Esophagus mucosa (tissue), 1 donor: ENCODE data around the gene SYNJ2BP. TPM values are rescaled to one million over a fixed set of nuclear protein-coding genes. Genes with fewer than 3 reads are reported as not detected.
"Not testable (repeated sequence)": the region's sequence is repeated elsewhere in the genome, so short reads cannot be mapped to it uniquely, and the experiment has no call there.

Experiments
- ATAC-seq: fragments of 200-7000 bp; cut with Tn5 transposase; one replicate; pipeline ENCODE4 v1.9.1; 2020
- total RNA-seq: library from RNA; stranded (reverse); gene quantifications from one replicate; pipeline ENCODE4 v1.2.4, GENCODE V29; 2023
- donor health status: DM: yes; HTN: yes; CAD: no.

The SYNJ2BP gene
- 10.2 TPM for total RNA-seq

DNA sequence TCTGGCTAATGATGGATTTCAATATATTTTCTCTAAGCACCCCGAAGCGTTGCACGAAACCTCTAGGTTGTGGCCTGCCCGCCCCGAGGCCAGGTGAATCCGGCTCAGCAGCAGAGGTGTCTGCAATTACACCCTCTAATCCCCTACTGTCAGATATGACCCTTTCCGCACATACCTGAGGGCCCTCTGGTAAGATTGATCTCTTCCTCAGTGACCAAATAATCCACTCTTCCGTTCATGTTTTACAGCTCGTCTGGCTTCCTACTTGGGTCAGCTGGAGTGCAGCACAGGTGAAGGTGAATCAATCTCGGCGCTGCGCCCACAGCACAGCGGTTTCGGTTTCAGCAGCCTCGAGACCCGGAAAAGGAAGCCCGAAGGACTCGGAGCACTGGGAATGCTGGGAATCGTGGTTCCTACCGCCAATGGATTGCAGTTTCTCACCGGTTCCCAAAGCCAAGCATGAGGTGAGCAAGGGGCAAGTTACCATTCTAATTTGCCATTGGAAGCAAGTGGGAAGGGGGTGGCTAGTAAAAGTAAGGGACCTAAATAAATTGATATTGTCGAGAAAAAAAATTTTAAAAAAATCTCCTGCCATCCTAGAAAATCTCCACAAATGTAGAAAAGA lies at the start of gene SYNJ2BP:
TSS of gene SYNJ2BP (minus strand) at position 366 of the 625 bp plus-strand sequence. CDS start at position 239, 127 bp downstream.
- peak; percentile 95 for ATAC-seq

- no peak for ATAC-seq
Observed at GRCh38 chr14:70454731-70455130, 37.8 kb upstream of the SYNJ2BP start.

DNA sequence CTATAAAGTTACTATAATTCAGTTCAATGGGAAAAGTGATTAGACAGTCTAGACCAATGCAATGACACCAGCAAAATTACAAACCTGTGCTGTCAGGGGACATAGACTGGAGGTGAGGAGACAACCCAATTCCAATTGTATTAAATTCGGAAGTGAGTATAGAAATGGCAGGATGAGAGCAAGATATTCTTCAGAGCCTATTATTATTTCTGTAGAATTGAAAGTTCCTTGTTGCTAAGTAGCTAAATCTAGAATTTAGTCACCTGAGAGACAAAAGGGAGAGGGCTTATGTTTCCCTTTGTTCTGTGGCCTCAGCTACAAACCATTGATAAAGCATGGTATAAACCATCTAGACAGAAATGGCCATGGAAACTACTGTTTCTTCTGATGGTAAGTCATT lies 35.0 kb upstream of the SYNJ2BP start, which contains the start of gene ADAM21:
TSS of gene ADAM21 (plus strand) at position 301 of the 400 bp plus-strand sequence. CDS start 5,326 bp downstream, outside the sequence.
- no peak for ATAC-seq

GRCh38 chr14:70448633-70449340 lies 31.9 kb upstream of the SYNJ2BP start:
- ATAC-seq: no peak

DNA sequence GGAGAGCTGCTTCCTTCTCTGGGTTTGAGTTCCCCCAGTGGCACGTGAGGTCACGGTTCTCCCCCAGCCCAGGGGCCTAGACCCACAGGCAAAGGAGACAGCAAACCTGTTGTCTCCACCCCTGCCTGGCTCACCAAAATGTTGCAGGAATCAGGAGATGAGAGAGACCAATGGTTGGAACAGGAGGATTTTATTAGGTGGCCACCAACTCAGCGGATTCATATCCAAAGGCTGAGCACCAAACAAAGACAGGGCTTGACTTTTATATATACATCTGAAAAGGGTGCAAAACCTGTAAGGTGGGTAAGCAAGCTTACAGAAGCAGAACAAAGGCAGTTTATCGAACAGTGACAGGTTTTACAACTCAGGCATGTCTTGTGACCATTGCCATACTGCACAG lies 25.9 kb upstream of the SYNJ2BP start:
- ATAC-seq: no peak

- ATAC-seq: no peak
Observed at GRCh38 chr14:70441641-70442040, 24.8 kb upstream of the SYNJ2BP start.

GRCh38 chr14:70436867-70437266 lies 20.0 kb upstream of the SYNJ2BP start:
- ATAC-seq: no peak

GRCh38 chr14:70426555-70426954 lies 9.7 kb upstream of the SYNJ2BP start:
- ATAC-seq: not testable (repeated sequence)

- no peak for ATAC-seq
Observed at GRCh38 chr14:70425354-70425753, 8.5 kb upstream of the SYNJ2BP start.

- ATAC-seq: no peak
Observed at GRCh38 chr14:70422538-70422937, 5.6 kb upstream of the SYNJ2BP start.

- ATAC-seq: not testable (repeated sequence)
Observed at GRCh38 chr14:70419270-70419931, 2.5 kb upstream of the SYNJ2BP start.

DNA sequence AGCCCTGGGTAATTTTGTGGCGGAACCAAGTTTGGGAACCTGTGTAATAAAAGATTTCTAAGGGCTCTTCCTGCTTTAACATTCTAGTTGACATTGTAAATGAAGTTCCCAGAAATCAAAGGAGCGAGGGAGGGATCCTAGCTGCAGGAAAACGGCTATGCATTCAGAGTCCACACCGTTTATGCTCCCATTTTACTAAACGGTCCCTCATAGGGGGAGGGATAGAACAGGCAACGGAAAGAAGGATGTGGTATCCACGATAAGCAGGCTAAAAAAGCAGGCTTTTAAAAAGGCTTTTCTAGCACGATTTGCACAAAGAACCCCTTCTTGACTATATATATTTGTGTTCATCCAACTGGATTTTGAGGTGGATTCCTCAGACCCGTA lies 559 bp downstream of the SYNJ2BP start:
- no peak for ATAC-seq

GRCh38 chr14:70415788-70416187 lies 1.1 kb downstream of the SYNJ2BP start:
- ATAC-seq: no peak

- ATAC-seq: no peak
Observed at GRCh38 chr14:70407621-70408020, 9.3 kb downstream of the SYNJ2BP start.

DNA sequence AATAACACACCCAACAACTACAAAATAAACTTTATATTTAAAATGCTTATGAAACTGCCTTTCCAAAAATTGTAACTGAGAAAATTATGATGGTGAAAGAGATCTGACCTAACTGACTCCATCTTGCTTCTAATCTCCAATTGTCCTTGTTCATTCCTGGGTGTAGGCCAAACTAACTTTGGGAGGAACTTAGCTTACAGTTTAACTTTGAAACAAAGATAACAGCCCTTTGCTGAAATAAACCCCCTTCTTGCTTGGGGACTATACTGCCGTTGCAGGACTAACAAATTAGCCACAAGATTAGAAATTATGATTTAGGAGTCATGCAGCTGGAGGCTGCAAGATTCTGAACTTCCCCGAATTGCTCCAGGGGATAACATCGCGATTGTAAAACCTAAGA lies 10.7 kb downstream of the SYNJ2BP start:
- not testable (repeated sequence) for ATAC-seq

GRCh38 chr14:70403335-70403734 lies 13.6 kb downstream of the SYNJ2BP start:
- peak; percentile 32 for ATAC-seq

DNA sequence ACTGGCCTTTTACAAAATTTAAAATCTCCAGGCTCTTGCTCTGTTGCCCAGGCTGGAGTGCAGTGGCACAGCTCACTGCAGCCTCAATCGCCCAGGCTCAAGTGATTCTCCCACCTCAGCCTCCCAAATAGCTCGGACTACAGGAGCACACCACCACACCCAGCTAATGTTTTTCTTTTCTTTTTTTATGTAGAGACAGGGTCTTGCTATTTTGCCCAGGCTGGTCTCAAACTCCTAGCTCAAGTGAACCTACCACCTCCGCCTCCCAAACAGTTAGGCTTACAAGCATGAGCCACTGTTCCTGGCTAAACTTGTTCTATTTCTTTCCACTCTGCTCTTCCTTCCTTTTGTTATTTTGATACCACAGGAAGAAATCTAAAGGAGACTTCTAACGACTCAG lies 15.2 kb downstream of the SYNJ2BP start:
- no peak for ATAC-seq

DNA sequence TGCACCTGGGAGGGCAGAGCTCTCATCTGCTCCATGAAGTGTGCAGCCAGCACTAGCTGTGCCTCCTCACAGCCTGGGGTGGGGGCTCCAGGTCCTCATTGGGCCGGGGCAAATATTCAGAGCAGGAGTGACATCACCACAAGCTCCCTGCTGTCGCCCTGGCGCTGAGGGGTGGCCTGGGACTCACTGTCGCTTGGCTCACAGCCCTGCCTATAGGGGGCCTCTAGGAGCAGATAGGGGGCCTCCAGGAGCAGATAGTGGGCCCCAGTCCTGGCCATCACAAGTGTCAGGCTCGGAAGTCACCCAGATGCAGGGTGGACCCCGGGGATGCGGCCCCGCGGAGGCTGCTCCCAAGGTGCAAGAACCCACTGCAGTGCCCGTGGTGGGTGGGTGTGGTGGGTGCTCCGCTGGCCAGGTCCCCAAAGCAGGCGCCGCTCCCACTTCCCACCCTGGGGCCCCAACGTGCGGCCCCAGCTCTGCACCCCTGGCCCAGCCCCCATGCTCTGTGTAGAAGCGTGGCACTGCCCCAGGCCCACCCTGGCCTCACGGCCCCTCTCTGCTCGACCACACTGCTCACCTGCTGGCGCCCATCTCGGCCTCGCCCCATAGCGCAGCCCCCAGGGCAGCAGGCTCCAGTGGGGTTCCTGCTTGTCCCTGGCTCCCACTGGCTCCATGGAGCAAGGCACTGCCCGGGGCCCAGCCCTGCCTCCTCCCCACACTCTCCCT lies 18.0 kb downstream of the SYNJ2BP start:
- ATAC-seq: peak; percentile 10

DNA sequence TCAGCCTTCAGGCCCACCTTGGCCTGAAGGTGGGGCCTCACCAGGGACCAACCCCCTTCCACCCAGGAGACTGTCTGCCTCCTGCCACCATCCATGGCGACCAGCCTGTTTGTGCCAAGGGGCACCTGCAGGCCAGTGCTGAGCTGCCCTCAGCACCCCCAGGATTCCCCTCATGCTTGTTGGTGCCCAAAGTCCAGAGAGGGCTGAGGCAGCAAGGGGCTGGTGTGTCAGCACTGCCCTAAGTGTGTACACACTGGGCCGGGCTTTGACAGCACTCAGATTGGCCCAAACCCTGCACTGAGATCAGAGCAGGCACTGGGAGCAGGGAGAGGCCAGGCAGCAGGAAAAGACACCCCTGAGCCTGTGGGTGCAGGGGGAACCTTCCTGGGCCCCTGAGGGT lies 18.6 kb downstream of the SYNJ2BP start:
- ATAC-seq: no peak

DNA sequence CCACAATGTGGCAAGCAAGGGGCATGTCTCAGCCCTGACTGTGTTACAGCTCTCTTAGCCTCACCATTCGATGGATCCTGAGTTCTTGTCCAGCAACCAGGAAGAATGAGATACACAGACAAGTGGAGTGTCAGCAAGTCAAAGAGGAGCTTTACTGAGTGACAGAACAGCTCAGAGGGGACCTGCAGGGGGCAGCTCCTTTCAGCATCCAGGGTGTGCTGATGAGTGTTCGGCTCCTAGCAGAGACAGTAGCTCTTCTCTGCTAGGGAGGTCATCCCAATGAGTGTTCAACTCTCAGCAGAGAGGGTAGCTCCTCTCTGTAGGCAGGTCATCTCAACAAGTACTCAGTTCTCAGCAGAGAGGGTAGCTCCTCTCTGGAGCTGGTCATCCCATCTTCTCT lies 19.1 kb downstream of the SYNJ2BP start:
- no peak for ATAC-seq

DNA sequence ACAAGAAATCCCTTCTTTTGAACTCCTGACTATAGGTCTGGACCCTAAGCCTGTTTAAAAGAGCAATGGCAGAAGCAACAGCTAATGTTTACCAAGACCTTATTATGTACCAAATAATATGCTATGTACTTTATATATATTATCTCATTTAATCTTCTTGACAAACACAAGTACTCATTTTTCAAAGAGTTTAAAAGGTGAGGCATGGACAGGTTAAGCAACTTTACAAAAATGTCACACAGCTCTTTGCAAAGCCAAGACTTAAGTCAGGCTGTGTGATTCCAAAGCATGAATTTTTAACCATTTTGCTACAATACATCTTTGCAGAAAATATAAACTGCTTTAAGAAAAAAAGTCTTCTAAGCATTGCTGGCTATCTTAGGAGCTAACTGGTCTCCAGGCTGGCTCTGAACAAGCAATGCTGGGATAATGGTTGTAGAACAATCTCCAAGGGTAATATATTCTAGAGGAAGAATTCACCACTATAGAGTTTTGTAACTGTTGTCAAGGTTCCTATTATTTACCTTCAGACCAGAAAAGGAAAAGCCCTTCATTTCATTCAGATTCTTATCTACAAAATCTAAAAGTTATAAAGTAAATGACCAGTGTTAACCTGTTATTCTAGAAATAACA lies 22.1 kb downstream of the SYNJ2BP start:
- ATAC-seq: peak; percentile 64

DNA sequence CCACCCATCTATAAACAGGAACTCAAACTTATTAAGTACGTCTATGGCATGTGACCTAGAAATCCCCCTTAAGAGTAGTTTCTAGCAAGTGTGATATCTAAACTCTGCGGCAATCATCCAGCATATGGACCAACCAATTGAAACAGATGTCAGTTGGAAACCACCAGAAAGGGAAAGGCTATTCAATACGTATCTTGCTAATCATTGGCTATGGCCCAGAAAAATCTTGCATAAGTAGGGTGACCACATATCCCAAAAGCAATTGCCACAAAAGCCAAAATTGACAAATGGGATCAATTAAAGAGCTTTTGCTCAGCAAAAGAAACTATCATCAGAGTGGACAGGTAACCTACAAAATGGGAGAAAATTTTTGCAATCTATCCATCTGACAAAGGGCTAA lies 24.2 kb downstream of the SYNJ2BP start:
- no peak for ATAC-seq
